Activated CD4-positive, alpha-beta T cell treated with anti-CD3 and anti-CD28 coated beads for 36 hours (primary cell): ENCODE data around the gene IL1R1. TPM values are rescaled to one million over a fixed set of nuclear protein-coding genes. Genes with fewer than 3 reads are reported as not detected.

Experiments
- ATAC-seq: fragments of 200-7000 bp; cut with Tn5 transposase; one replicate; pipeline ENCODE4 v1.10.0; 2021; ENCODE audit warnings: mild to moderate bottlenecking, moderate library complexity
- CTCF ChIA-PET: fragments of 350-600 bp; sonication (Branson Sonifier 250); formaldehyde crosslinking; loops from one replicate; lab custom pipeline; 2021; ENCODE audit warnings: antibody characterized with exemption; lab: Charles Lee
- POLR2A ChIA-PET: fragments of 350-600 bp; sonication (Branson Sonifier 250); formaldehyde crosslinking; loops from one replicate; lab custom pipeline; 2021; ENCODE audit warnings: antibody characterized with exemption, inconsistent platforms; lab: Charles Lee
- DNase-seq: peaks from one replicate; pipeline ENCODE4 v3.0.0-alpha.2; 2020
- H3K27ac Mint-ChIP-seq: one replicate; pipeline ENCODE4 v1.8.0; 2021; ENCODE audit warnings: mixed read lengths
- H3K27me3 Mint-ChIP-seq: one replicate; pipeline ENCODE4 v1.8.0; 2021; ENCODE audit warnings: mixed read lengths
- H3K36me3 Mint-ChIP-seq: one replicate; pipeline ENCODE4 v1.8.0; 2021; ENCODE audit warnings: low read depth, mixed read lengths
- H3K4me1 Mint-ChIP-seq: one replicate; pipeline ENCODE4 v1.8.0; 2021; ENCODE audit warnings: mixed read lengths
- H3K4me3 Mint-ChIP-seq: one replicate; pipeline ENCODE4 v1.8.0; 2021; ENCODE audit warnings: mild to moderate bottlenecking, moderate library complexity, mixed read lengths
- H3K9me3 Mint-ChIP-seq: one replicate; pipeline ENCODE4 v1.8.0; 2021; ENCODE audit warnings: low read depth, mixed read lengths
- intact Hi-C, 2 experiments: fragments of 100-400 bp; cut with DNase I in 1 of 2; cut with micrococcal nuclease in 1 of 2; formaldehyde crosslinking; loops; one replicate each; pipeline versions ENCODE4 v1.14.2 to v1.15.1; 2022 to 2024; cut with DNase I, micrococcal nuclease
- total RNA-seq, 2 experiments: library from RNA; stranded (reverse); gene quantifications; one replicate each; pipeline ENCODE4 v1.2.3, GENCODE V29; 2021

Gene IL1R1
- total RNA-seq, 2 experiments from 2014 or later = 20.8 to 21.8 TPM

GRCh38 chr2:102168026-102168771, 25.7 kb downstream of the IL1R1 start:
- DNase-seq (no peak), ATAC-seq (no peak)
- peaks cover 18% of the 10 kb centered on the region for H3K4me1 Mint-ChIP-seq
- no peak overlapping the region for H3K4me3 Mint-ChIP-seq
- H3K27ac Mint-ChIP-seq = no peak overlapping the region
- ChIA-PET POLR2A (no interaction called here), CTCF (no interaction called here)
- intact Hi-C loops = loop anchor here in 1 of 2 experiments (5.0 kb wide), 1 partner anchor 286 kb away; no protein-coding TSS in a partner anchor
- H3K27me3 Mint-ChIP-seq = no peaks in the 10 kb centered on the region
- H3K36me3 Mint-ChIP-seq = peaks cover 37% of the 10 kb centered on the region
- H3K9me3 Mint-ChIP-seq = no peaks in the 10 kb centered on the region

DNA sequence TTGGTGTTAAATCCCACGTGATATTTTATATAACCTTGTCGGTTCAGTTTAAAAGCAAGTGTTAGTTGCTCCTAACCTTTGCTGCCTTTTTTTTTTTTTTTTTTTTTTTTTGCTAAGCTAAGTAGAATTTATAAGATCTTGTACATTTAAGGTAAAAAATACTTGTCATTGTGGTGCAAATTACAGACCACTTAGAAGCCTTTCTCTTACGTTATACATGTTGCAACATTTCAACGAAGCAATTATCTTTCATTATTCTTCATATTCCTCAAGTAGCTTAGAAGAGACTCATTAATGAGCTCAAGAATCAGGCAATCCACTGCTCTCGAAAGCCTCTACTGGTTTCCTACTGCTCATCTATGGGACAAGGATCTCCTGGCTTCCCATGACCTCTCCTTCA, 29.4 kb downstream of the IL1R1 start:
- Mint-ChIP-seq H3K4me3 (no peak overlapping the region), H3K4me1 (peaks cover 15% of the 10 kb centered on the region), H3K36me3 (peaks cover 48% of the 10 kb centered on the region), H3K9me3 (no peaks in the 10 kb centered on the region), H3K27ac (no peak overlapping the region), H3K27me3 (no peaks in the 10 kb centered on the region)
- POLR2A ChIA-PET = no interaction called here
- DNase-seq (no peak), ATAC-seq (no peak)
- CTCF ChIA-PET = no interaction called here
- intact Hi-C loops = no loop called here

DNA sequence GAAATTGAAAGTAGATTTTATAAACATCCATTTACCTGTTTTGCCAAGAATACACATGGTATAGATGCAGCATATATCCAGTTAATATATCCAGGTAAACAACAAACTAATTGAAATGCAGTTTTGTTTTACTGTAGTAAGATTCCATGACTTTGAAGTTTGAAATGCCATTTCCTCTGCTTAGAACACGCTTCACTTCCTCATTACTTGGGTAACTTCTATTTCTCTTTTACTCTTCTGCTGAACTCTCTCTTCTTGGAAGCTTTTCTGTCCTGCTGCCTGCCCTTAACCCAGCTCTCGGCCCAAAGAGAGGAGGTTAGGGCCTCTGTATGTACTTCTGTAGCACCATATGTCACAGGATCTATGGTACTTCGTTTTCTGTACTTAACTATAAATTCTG, 30.2 kb downstream of the IL1R1 start:
- CTCF ChIA-PET = interaction anchor here (1.5 kb wide), 1 partner anchor 270 kb away, joined by 3 read pairs; no protein-coding TSS in a partner anchor
- Mint-ChIP-seq H3K27ac (peak overlapping the region; percentile 16), H3K27me3 (no peaks in the 10 kb centered on the region), H3K4me1 (peaks cover 15% of the 10 kb centered on the region), H3K9me3 (no peaks in the 10 kb centered on the region), H3K36me3 (peaks cover 50% of the 10 kb centered on the region), H3K4me3 (no peak overlapping the region)
- POLR2A ChIA-PET = no interaction called here
- intact Hi-C loops = no loop called here
- DNase-seq (no peak), ATAC-seq (no peak)

GRCh38 chr2:102176172-102176571, 33.6 kb downstream of the IL1R1 start:
- ATAC-seq (no peak), DNase-seq (no peak)
- no peak overlapping the region for H3K4me3 Mint-ChIP-seq
- H3K9me3 Mint-ChIP-seq = no peaks in the 10 kb centered on the region
- CTCF ChIA-PET = interaction anchor here (1.1 kb wide), 1 partner anchor 11 kb away, joined by 3 read pairs; the partner anchor contains the start of gene IL1RL2
- H3K4me1 Mint-ChIP-seq = peaks cover 17% of the 10 kb centered on the region
- peaks cover 43% of the 10 kb centered on the region for H3K36me3 Mint-ChIP-seq
- no peak overlapping the region for H3K27ac Mint-ChIP-seq
- intact Hi-C loops = no loop called here
- POLR2A ChIA-PET = no interaction called here
- no peaks in the 10 kb centered on the region for H3K27me3 Mint-ChIP-seq

DNA sequence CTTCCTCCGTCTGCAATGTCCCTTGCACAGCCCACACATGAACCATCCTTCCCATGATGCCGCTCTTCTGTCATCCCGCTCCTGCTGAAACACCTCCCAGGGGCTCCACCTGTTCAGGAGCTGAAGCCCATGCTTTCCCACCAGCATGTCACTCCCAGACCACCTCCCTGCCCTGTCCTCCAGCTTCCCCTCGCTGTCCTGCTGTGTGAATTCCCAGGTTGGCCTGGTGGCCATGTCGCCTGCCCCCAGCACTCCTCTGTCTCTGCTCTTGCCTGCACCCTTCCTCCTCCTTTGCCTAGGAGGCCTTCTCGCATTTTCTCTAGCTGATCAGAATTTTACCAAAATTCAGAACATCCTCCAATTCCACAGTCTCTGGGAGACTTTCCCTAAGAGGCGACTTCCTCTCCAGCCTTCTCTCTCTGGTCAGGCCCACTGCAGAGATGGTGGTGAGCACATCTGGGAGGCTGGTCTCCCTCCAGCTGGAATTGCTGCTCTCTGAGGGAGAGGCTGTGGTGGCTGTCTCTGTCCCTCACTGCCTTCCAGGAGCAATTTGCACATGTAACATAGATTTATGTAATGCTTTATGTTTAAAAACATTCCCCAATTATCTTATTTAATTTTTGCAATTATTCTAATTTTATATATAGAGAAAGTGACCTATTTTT, 35.4 kb downstream of the IL1R1 start:
- DNase-seq (no peak), ATAC-seq (no peak)
- intact Hi-C loops = no loop called here
- Mint-ChIP-seq H3K36me3 (peaks cover 35% of the 10 kb centered on the region), H3K9me3 (no peaks in the 10 kb centered on the region), H3K4me3 (no peak overlapping the region), H3K4me1 (peaks cover 12% of the 10 kb centered on the region), H3K27me3 (peaks cover 5% of the 10 kb centered on the region), H3K27ac (no peak overlapping the region)
- CTCF ChIA-PET = interaction anchor here (0.5 to 1.1 kb wide), 3 partner anchors 10 to 182 kb away, joined by 3 read pairs; no protein-coding TSS in a partner anchor
- POLR2A ChIA-PET = no interaction called here

GRCh38 chr2:102179061-102179460, 36.5 kb downstream of the IL1R1 start:
- H3K4me3 Mint-ChIP-seq = no peak overlapping the region
- peaks cover 10% of the 10 kb centered on the region for H3K4me1 Mint-ChIP-seq
- peaks cover 5% of the 10 kb centered on the region for H3K27me3 Mint-ChIP-seq
- ATAC-seq = no peak
- H3K9me3 Mint-ChIP-seq = no peaks in the 10 kb centered on the region
- intact Hi-C loops = no loop called here
- H3K27ac Mint-ChIP-seq = no peak overlapping the region
- H3K36me3 Mint-ChIP-seq = peaks cover 28% of the 10 kb centered on the region
- DNase-seq = no peak
- POLR2A ChIA-PET = no interaction called here
- CTCF ChIA-PET = no interaction called here

GRCh38 chr2:102179788-102180686, 37.5 kb downstream of the IL1R1 start:
- H3K4me3 Mint-ChIP-seq = no peak overlapping the region
- H3K27me3 Mint-ChIP-seq = peaks cover 5% of the 10 kb centered on the region
- peaks cover 23% of the 10 kb centered on the region for H3K36me3 Mint-ChIP-seq
- peaks cover 10% of the 10 kb centered on the region for H3K4me1 Mint-ChIP-seq
- POLR2A ChIA-PET = no interaction called here
- DNase-seq (no peak), ATAC-seq (no peak)
- intact Hi-C loops = no loop called here
- H3K9me3 Mint-ChIP-seq = no peaks in the 10 kb centered on the region
- CTCF ChIA-PET = interaction anchor here (0.6 to 1.3 kb wide), 4 partner anchors 13 to 174 kb away, joined by 3 to 4 read pairs (median 4); no protein-coding TSS in a partner anchor
- no peak overlapping the region for H3K27ac Mint-ChIP-seq

DNA sequence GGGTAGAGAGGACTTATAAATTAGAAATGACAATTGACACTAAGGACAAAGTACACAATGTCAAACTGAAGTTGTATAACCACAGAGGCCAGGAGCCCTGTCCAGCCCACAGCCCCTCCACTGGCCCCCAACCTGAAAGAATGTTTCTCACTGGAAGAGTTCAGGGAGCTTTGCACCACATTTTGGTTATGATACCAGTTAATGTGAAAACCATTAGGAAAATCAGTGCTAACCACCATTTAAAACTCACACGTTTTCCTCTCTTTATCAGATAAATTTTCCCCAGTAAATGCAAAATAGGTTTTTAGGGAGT, 38.1 kb downstream of the IL1R1 start:
- intact Hi-C loops = no loop called here
- ChIA-PET CTCF (interaction anchor here (0.7 to 1.3 kb wide), 2 partner anchors 10 to 60 kb away, joined by 3 to 4 read pairs; no protein-coding TSS in a partner anchor), POLR2A (no interaction called here)
- ATAC-seq = no peak
- no peak for DNase-seq
- peaks cover 12% of the 10 kb centered on the region for H3K4me1 Mint-ChIP-seq
- no peaks in the 10 kb centered on the region for H3K9me3 Mint-ChIP-seq
- no peak overlapping the region for H3K4me3 Mint-ChIP-seq
- H3K27ac Mint-ChIP-seq = no peak overlapping the region
- peaks cover 18% of the 10 kb centered on the region for H3K36me3 Mint-ChIP-seq
- peaks cover 5% of the 10 kb centered on the region for H3K27me3 Mint-ChIP-seq

DNA sequence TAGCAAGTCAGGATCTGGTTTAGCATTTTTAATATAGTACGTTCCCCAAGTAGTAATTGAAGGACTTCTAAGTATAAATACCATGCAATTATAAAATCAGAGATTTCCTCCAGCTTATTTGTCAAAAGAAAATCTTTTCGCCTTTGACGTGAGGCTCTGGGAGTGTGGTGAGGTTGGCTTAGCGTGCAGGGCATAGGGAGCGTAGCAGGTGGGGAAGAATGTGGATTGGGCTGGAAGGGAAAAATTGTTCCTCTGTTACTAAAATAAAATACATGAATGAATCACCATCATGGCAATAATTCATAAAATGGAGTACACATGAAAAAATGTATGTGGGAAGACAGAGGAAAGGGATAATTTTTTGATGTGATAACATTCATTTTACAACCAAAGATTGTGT, 38.8 kb downstream of the IL1R1 start:
- Mint-ChIP-seq H3K4me1 (peaks cover 14% of the 10 kb centered on the region), H3K27ac (no peak overlapping the region), H3K27me3 (peaks cover 5% of the 10 kb centered on the region), H3K4me3 (no peak overlapping the region), H3K36me3 (peaks cover 13% of the 10 kb centered on the region), H3K9me3 (no peaks in the 10 kb centered on the region)
- ATAC-seq = no peak
- CTCF ChIA-PET = interaction anchor here (0.7 kb wide), 2 partner anchors 9 to 292 kb away, joined by 3 read pairs; partner anchors contain the start of gene SLC9A4
- POLR2A ChIA-PET = no interaction called here
- DNase-seq = no peak
- intact Hi-C loops = no loop called here

DNA sequence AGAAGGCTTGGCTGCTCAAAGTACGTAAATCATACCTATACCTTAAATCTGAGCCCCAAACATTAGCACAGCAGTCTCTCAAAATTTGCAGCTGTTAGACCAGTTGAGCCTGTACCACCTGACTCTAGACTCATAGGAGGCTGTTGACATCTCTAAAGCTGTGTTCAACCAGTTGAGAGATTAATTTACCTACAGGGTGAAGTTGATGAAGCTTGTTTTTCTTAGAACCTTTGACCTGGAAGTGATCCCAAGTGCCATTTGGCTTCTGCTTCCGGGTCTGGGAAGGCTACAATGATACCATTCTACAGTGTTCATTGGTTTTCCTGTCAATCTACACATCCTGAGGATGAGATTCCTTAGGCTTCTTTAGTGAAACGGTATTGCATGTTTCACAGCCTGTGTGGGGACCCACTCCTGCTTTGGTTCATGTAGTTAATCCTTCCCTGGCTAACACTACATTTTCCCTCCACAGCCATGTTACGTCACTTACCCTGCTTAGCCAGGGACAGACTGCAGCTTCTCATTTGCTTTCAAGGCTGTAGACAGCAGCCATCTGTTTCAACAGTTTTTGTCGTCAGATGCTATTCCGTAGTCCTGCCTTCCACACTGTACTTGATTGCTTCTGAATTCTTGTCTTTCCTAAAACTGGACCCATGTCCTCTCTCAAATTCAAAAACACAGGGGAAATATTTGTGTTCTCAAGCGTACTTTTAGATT, 39.5 kb downstream of the IL1R1 start:
- Mint-ChIP-seq H3K27me3 (peaks cover 5% of the 10 kb centered on the region), H3K36me3 (peaks cover 9% of the 10 kb centered on the region), H3K27ac (no peak overlapping the region), H3K4me1 (peaks cover 19% of the 10 kb centered on the region), H3K9me3 (no peaks in the 10 kb centered on the region), H3K4me3 (no peak overlapping the region)
- POLR2A ChIA-PET = no interaction called here
- DNase-seq = no peak
- no peak for ATAC-seq
- intact Hi-C loops = no loop called here
- CTCF ChIA-PET = interaction anchor here (0.7 kb wide), 1 partner anchor 291 kb away, joined by 3 read pairs; the partner anchor contains the start of gene SLC9A4
